ENCODE measurements around the gene CLTCL1. TPM values are rescaled to one million over a fixed set of nuclear protein-coding genes. Genes with fewer than 3 reads are reported as not detected.

CLTCL1 gene
- total and polyA plus RNA-seq, 10 donors, result 1.0 to 12.4 (median 6.1) TPM

DNA sequence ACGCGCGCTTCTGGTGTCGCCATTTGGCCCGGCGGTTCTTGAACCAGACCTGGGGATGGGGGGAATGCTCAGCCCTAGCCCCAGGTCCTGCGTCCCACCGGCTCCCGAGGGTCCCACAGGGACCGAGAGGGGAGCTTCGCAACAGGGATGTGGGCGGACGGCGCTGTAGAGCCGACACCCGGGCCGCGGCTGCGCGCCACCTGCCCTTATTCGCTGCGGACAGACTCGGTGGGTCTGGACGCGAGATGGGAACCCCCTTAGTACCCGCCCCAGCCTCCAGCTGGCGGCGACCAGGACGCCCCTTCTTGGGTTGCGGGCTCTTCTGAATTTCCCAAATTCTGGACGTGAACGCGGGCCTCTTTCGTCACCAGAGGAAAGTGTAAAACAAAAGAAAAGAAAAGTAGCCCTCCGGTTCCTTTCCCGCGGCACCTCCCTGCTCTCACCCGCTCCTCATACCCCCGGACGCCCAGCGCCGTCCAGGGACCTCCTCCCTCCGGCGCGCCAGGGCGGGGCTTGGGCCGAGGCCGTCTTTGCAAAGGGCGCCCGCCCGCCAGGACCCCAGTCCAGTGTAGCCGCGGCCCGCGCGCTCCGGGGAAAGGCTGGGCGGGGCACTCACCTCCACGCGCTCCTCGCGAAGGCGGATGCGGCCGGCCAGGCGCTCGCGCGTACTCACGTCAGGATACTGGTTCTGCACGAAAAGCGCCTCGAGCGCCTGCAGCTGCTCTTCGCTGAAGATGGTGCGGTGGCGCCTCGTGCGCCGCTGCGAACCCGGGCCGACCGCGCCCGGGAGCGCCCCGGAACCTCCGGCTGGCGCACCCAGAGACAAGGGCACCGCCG, 142.3 kb downstream of the CLTCL1 start:
- peaks cover 6 to 74% (median 49%) of the 10 kb centered on the region in 7 donors for H3K27me3 ChIP-seq (replicated peaks in 1 of 7)
- intact Hi-C loops (cut with DNase I; ENCODE audit: low total_unique reads), result loop anchor here (10.0 kb wide), 1 partner anchor 326 kb away; the partner anchor contains the start of genes CDC45 and UFD1
- H3K4me3 ChIP-seq, result peak overlapping the region; percentile 6 to 66 (median 37)
- H3K9me3 ChIP-seq, result peaks cover 0 to 14% (median 0%) of the 10 kb centered on the region in 8 donors
- peaks cover 0 to 33% (median 16%) of the 10 kb centered on the region in 6 donors for H3K4me1 ChIP-seq
- peak; percentile 76 for DNase-seq
- H3K27ac ChIP-seq, result no peak overlapping the region
- no peak for TF ChIP-seq POLR2A (IDR thresholded peaks at IDR 0.05)
- TF ChIP-seq CTCF (IDR thresholded peaks at IDR 0.05 in 8 of 11, conservative IDR thresholded peaks at IDR 0.05 in 3 of 11), result no peak
- no peak for TF ChIP-seq POLR2AphosphoS5 (IDR thresholded peaks at IDR 0.05)
- WGBS, 5 donors, result 4 to 10% (median 4%) methylated on average over 14 to 92 of the region's 92 CpGs
- no peaks in the 10 kb centered on the region for H3K36me3 ChIP-seq

DNA sequence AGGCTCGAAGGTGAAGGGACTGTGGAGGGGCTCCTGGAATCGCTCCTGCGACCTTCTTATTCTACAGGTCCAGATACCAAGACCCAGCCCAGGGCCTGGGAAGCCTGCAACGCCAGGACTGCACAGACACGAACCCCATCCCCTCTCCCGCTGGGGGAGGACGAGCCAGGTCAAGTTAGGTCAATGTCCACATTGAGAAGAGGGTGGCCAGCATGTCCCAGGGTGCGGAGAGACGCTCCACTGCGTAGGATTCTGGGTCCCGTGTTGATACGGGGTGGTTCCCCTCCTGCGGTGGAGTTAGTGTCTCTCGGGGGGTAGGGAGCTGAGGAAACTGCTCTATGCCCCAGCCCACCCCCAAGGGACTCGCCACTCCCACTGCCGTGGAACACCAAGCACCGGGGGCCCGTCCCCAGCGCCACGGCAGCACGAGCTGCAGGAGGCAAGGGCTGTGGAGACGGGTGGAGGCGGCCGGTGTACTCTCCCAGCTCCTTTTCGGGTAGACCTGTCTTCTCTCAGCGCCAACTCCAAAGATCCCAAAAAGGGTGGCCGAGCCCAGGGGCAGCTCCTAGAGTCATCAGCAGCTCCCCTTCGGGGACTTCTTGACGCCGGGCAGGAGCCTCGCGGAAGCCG, 143.0 kb downstream of the CLTCL1 start:
- TF ChIP-seq POLR2AphosphoS5 (IDR thresholded peaks at IDR 0.05), result no peak
- no peak for TF ChIP-seq POLR2A (IDR thresholded peaks at IDR 0.05)
- TF ChIP-seq CTCF (IDR thresholded peaks at IDR 0.05 in 8 of 11, conservative IDR thresholded peaks at IDR 0.05 in 3 of 11), result no peak
- no peak overlapping the region for H3K27ac ChIP-seq
- intact Hi-C loops (cut with DNase I; ENCODE audit: low total_unique reads), result loop anchor here (10.0 kb wide), 1 partner anchor 326 kb away; the partner anchor contains the start of genes CDC45 and UFD1
- peaks cover 0 to 7% (median 0%) of the 10 kb centered on the region in 8 donors for H3K9me3 ChIP-seq
- H3K27me3 ChIP-seq (replicated peaks in 1 of 7), result peaks cover 6 to 69% (median 49%) of the 10 kb centered on the region in 7 donors
- peaks cover 5 to 40% (median 23%) of the 10 kb centered on the region in 6 donors for H3K4me1 ChIP-seq
- peak overlapping the region in 6 of 8 donors; percentile 29 to 66 (median 38) for H3K4me3 ChIP-seq
- peak; percentile 51 for DNase-seq
- 20 to 52% (median 42%) methylated on average over 1 to 33 of the region's 33 CpGs for WGBS, 5 donors
- H3K36me3 ChIP-seq, result no peaks in the 10 kb centered on the region

GRCh38 chr22:19147195-19147780, 144.2 kb downstream of the CLTCL1 start:
- H3K9me3 ChIP-seq, result peaks cover 0 to 4% (median 0%) of the 10 kb centered on the region in 8 donors
- 33 to 61% (median 47%) methylated on average over 8 to 9 of the region's 9 CpGs for WGBS, 5 donors

More at GRCh38 chr22:19147195-19147780, 144.2 kb downstream of the CLTCL1 start:
- Histone ChIP-seq H3K27ac (no peak overlapping the region), H3K27me3 (replicated peaks in 1 of 7) (peaks cover 6 to 56% (median 43%) of the 10 kb centered on the region in 7 donors), H3K4me3 (no peak overlapping the region), H3K4me1 (peaks cover 8 to 53% (median 33%) of the 10 kb centered on the region in 6 donors), H3K36me3 (peaks cover 0 to 6% (median 5%) of the 10 kb centered on the region in 6 donors)
- intact Hi-C loops (cut with DNase I; ENCODE audit: low total_unique reads), result loop anchor here (10.0 kb wide), 1 partner anchor 328 kb away; the partner anchor contains the start of genes CDC45 and UFD1
- no peak for TF ChIP-seq POLR2AphosphoS5 (IDR thresholded peaks at IDR 0.05)
- no peak for TF ChIP-seq CTCF (IDR thresholded peaks at IDR 0.05 in 8 of 11, conservative IDR thresholded peaks at IDR 0.05 in 3 of 11)
- TF ChIP-seq POLR2A (IDR thresholded peaks at IDR 0.05), result no peak
- peak; percentile 47 for DNase-seq
